ENCODE results near the gene APBA2.
A peak's percentile ranks its signal among the peaks of the same experiment; 100 is the strongest.

Gene APBA2

DNA sequence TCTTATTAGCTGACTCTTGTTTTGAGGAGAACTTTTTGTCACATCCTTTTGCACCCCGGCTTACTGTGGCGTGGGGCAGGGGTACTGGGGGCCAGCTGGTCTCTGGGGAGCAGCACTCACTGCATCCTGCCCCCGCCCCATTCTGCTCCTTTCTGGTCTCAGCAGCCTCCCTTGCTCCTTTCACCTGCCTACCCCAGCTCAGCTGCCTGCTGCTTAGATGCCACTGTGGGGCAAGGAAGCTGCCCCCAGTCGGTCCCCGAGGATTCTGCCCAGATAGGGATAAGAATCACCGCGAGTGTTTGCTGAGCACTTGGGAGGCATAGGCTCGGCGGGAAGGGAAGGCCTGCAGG is 32.0 kb downstream of the APBA2 start:
- DNase-seq = no peak

DNA sequence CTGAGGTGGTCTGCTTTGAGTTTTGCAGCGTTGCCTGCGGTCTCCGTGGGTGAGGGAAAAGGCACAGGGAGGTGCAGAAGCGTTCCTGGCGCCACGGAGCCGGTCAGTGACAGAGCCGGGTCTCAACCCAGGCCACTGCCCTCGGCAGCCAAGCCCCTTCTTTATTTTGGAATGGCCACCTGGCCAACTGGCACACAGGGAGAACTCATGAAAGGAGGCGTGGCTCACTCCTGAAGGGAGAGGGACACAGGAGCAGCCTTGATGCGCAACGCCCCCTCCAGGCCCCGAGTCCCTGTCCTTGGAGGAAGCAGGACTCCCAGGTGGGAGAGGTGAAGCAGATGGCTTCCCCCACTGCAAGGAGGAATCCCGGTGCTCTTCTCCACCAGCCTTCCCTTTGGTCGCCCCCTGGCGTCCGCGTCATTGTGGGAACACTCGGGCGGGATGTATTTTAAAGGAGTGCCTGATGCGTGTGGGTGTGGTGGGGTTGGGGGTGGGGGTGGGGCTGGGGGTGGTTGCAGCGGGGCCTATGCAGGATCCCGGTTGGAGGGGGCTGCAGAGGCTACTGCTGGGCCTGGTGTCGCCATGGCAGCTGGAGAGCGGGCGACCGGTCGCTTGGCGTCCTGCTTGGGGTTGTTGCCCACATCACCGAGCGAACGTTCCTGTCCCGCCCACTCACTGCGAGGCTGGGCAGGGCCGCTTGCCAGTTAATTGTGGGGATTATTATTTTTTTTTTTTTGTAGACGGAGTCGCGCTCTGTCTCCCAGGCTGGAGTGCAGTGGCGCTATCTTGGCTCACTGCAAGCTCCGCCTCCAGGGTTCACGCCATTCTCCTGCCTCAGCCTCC is 32.6 kb downstream of the APBA2 start:
- no peak for DNase-seq

DNA sequence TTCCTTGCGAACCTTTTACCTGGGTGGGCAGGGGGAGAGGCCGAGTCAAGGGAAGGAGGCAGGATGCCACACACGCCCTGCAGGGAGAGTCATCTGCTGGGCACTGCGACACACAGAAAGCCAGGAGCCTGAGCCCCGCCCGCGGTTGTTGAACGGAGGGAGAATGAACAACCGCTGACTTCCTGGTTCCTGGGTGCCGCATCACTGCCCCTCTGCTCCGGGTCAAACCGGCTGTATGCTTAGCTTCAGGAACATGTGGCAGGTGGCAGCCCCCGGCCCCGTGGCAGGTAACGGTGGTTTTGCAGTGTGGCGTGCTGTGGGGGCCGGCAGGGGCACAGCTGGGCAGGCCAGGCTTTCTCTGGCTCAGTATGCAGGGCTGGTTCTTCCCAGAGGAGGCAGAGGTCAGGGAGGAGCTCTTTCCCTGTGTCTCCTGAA is 33.4 kb downstream of the APBA2 start:
- DNase-seq = peak; percentile 38

DNA sequence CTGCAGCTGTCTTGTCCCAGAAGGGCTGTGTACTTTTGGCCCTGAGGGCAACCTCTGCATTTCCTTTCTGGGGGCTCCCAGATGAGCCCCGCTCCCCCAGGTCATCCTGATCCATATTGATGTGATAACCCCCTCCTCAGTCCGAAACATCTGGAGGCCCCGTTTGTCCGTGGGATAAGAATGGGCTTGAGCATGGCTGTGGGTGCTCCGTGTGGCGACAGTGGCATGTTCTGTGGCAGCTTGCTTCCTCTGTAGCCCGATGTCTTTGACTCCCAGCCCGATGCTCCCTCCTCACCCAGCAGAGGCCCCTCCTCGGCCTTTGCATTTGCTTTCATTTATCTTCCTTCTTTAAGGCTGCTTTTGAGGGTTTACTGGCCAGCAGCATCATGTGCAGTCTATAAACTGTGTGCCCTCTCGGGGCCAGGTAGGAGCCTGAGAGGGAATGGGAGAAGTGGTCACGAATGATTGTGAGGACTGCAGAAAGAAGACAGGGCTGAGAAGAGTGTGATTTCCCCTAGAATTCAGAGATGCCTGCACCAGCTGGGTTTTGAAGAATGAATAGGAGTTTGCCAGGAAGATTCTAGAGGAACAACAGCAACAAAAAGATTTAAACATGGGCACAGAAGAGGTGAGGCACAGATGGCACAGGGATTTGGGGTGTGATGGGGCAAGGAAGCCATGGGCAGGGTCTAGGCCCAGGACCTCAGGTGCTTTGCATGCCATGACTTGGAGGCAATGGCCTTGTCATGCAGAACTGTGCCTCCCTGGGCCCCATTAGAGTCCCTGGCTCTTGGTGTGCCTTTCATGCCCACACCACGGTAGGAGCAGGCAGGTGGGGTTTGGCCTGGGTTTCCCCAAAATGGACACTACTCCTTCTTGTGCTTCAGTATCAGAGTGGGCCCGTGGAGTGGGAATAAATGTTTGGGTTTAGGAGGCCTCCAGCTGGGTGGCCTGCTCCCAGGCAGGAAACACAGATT is 34.2 kb downstream of the APBA2 start:
- DNase-seq = no peak

DNA sequence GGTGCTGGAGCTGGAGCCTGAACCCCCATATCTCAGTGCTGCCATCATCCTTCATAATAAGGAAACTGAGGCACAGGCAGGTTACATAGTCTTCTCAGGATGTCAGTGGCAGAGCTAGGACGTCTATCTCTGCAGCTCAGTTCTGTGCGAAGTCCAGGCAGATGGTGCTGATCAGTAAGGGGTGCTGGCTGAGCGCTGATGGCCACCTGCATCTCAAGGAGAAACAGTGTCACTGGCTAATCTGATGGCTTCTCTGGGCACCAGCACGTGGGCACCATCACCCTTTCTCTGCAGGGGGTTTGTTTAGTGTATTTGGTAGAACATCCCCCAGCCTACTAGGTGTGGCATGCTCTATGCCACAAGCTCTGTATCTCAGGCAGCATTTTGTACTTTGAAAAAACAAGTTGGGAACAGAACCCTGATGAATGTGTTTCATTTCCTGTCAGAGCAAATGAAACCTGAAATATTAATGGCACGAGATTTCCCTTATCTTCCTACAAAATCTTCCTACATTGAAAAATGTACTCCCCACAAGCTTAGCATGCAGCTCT is 35.1 kb downstream of the APBA2 start:
- DNase-seq = no peak

DNA sequence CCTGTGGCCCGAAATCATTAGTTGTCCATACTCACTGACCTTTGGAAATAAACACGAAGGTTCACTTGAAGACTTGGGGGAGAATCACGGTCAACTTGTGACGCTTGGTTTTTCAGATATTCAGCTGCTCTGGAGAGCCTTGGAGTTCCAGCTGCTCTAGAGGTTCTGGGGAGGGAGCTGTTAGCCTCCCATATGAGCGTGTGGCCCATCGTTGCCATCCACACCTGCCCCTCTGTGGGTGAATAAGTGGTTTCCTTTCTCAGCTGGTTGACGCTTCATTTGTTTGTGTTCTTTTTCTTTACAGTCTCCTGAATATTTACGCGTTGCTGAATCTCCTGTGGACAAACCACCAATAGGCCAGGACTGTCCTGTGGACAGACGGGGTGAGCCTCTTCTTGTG is 35.6 kb downstream of the APBA2 start:
- no peak for DNase-seq

DNA sequence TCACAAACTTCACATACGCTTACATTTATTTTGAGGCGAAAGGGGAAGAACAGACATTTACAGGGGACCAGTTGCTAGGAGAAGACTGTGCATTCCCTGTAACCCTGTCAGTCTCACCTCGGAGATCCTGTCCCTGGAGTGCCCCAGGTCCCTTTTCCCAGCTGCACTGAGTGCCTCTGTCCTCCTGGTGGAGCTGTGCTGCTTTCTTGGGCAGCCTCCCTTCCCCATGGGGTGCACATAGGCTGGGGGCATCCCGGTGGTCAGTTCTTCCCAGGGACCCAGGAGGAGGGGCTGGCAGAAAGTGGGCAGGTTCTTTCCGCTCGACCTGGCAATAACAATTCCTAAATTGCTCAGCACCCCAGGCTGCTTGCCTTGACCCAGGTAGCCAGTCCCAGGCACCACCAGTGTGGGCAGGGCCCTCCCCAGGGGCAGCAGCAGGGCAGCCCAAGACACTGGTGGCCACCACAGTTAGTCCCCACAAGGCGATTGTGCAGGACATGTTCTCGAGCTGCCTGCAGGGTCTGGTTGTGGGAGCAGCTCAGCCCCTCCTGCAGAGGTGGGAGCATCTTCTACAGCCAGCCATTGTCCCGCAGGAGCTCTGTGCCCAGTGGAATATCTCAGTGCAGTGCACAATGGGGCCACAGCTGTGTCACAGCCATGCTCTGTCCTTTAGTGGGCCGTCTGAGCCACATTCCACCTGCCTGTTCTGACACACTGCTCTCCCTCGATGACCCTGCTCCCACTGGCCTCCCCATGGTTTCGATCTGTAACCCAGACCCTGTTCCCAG is 36.3 kb downstream of the APBA2 start:
- DNase-seq = no peak

DNA sequence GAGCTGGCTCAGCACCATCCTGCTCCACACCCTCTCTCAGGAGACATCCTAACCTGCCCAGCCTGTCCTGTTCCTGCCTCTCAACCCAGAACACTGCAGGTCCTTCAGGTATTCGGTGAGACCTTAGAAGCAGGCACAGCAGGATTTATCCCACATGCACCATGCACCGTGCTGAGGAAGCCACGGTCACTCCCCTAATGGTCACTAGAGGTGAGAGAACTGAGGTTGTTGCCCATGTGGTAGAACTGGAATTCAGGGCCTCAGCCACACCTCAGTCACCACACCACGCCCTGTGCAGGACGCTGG is 36.9 kb downstream of the APBA2 start:
- DNase-seq = no peak

DNA sequence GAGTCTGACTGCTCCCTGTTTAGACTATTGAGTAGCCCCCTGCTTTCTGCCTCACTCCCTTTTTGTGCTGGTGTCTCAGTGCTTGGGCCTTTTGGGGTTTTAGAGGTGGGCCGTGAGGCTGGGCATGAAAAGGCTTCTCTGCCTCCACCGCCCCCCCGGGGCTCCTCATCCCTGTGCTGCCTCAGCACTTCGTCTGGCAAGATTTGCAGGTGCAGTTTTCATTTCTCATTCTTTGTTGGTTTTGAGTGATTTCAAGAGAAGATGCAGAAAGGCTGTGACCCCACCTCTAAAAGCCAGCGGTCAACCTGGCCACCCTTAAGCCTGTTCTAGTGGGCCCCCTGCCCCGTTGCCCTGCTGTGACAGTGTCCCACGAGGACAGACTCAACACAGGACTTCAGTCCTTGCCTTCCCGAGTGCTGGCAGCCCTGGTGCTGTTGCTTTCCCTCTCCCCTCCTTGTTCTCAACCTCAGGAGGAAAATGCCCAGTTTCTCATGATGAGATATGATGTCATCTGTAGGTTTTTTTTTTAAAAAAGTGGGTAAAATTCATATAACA is 38.0 kb downstream of the APBA2 start:
- no peak for DNase-seq

DNA sequence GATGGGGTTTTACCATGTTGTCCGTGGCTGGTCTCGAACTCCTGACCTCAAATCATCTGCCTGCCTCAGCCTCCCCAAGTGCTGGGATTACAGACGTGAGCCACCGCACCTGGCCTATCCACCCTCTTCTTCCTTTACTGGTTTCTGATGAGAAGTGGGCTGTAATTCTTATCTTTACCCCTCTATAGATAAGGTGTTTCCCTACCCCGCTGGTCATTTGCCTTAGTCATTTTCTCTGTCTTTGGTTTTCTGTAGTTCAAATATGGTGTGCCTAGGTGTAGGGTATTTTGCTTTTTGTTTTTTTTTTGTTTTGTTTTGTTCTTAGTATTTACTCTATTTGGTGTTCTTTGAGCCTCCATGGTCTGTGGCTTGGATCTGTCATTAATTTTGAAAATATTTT is 41.3 kb downstream of the APBA2 start:
- DNase-seq = no peak

DNA sequence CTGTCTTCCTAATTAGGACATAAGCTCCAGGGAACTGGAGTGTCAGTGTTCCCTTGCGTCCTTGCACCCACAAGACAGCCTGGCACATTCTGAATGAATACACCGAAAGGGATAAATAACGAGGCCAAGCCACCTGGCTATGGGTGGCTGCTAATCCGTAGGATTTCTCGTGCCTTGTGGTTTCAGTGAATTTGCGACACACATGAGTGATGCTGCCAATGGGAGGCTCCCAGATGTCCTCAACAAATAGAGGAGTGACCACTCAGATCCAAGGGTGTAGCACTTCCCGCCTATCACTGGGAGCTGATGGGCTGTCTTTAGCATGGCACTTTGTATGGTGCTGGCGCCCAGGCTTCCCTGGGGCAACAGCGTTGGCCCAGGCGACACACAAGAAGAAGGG is 43.4 kb downstream of the APBA2 start:
- no peak for DNase-seq

DNA sequence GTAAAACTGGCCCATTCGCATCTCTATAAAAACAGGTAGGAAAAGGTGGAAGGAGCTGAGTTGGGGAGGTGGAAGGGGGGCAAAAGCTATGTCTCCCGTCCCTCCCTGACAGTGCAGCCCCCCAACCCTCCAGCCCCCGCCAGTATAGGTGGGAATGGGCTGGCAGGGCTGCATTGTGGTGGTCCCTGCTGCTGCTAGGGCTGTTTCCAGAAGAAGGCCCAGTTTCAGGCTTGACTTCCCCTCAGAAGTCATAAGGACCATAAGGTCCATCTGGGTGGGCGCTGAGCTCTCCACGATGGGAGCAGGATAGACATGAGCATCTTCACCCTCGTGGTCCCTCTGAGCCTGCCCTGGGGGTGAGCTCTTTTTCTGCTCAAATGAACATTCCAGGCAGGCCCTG is 44.2 kb downstream of the APBA2 start:
- DNase-seq = no peak

DNA sequence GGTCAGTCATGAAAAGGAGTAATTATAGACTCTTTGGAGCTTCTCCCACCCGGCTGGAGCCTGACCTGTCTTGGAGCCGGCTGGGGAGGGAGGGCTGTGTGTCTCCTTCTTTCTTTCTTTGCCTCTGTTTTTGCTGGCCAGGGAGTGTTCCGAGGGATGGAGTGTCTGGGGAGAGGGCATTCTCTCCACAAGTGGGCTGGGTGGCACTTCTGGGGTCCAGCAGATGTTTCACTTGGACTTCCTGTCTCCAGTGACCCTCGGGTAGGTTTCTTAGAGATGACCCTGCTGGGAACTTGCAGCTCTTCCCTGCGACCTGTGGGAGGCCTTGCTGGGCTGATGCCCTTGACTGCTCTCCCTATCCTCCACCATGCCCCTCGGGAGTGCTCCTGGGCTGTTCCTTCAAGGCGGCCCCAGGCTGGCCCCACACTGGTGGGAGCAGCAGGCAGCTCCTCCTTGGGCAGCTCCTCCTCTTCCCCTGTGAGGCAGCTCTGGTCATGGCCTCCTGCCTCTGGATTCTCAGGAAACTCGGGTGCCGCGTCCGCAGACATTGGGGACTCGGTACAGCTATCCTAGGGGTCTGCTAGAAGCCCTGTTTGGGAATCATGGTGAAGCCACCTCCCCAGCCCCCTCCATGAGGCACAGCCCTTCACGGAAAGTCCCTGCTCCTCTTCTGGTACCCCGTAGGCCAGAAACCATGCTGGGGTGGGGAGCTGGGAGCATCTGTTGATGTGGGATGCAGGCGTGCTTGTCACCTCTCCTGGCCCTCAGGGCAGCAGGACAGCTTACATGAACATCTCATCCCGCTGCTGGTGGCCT is 44.9 kb downstream of the APBA2 start:
- DNase-seq = no peak

DNA sequence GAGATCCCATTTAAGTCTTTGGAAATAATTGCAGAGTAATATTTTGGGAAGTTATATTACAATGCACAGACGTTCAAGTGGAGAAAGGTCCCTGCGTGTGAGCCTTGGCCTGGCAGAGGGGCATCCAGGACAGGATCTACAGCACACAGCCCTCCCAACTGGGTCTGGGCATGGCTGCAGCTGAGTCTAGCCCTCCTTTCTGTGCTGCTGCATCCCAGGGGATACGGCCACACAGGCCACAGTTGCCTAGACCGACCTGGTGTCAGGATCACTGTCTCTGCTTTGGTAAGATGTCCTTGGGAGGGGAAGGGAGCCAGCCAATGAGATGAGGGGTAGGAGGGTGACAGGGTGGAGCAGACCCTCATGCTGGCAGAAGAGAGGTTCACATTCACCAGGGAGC is 46.1 kb downstream of the APBA2 start:
- DNase-seq = no peak

DNA sequence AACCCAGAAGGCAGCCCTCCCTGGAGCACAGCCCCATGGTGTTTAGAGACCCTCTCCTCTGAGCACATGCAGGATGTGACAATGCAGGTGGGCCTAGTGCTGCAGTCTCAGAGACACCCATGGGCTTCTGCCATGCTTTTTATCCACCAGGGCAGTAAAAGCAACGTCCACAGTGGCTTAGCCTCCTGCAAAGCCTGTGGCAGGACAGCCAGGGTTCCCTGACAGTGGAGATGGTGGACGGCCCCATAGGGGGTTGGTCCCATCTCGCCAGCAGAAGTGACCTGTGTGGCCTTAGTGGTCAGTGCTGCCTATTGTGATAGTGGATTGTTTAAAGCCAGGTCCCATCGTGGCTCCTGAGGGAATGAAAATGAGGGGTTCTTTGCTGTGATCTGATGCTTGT is 46.6 kb downstream of the APBA2 start:
- DNase-seq = no peak

DNA sequence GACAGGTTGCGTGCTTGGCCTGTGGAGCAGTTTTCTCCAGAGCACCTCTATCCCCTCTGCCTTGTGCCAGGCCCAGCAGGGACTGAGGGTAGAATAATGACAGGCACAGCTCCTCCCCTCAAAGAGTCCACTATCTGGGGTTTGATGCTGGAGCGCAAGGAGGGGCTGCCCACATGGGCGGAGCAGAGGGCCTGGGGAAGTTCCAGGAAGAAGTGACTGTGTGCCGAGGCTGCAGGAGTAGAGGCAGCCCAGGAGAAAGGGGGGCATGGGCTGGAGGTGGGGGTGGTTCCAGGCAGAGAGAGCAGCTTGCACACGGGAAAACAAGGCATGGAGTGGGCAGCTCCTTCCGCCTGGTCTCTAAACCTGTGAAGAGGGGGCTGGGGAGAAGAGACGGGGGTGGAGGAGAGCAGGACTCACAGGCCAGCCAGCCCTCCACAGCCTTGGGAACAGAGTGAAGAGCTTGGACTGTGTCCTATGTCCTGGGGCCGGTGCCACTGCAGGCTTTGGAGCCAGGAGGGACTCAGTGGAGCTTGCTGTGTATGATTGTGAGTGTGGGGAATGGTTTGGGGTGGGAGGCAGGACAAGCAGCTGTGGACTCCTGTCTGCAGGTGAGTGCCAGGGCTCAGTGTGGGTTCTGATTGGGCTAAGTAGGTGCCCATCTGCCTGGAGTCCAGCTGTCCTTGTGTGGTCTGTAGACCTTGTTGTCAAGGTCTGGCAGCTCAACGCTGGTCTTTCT is 48.1 kb downstream of the APBA2 start:
- no peak for DNase-seq

DNA sequence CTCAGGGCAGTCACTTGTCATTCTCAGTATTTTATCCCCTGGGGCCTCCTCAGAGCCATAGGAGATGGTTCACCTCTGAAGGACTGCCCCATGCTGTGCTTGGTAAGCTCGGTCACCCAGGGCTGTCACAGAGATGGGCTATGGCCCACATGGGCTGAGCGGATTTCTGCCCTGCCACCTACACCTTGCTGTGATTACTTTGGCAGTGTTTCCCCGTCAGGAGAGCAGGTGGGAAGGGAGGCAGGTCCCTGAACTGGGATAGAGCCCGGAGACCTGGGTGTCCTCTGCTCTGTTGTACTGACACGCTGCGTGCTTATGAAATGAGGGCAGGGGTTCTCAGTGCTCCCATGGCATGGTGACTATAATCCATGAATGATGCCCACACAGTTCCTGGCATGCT is 48.9 kb downstream of the APBA2 start:
- DNase-seq = no peak

DNA sequence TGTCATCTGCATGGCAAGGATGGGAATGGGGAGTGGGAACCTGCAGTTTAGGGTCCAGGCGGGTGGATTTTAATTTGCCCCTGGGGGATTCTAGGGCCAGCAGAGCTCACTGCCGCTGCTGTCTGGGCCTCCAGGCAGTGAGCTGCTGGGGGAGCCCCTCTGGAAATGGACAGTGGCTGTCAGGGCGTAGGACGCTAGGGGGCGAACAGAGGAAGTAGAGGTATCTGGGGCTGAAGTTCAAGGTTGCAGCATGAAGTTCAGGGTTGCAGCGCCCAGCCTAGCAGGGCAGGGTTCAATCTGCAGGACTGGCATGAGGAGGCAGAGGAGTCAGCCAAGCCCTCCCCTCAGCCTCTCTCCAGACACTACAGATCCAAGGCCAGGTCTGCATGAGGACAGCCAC is 49.5 kb downstream of the APBA2 start:
- peak; percentile 38 for DNase-seq

DNA sequence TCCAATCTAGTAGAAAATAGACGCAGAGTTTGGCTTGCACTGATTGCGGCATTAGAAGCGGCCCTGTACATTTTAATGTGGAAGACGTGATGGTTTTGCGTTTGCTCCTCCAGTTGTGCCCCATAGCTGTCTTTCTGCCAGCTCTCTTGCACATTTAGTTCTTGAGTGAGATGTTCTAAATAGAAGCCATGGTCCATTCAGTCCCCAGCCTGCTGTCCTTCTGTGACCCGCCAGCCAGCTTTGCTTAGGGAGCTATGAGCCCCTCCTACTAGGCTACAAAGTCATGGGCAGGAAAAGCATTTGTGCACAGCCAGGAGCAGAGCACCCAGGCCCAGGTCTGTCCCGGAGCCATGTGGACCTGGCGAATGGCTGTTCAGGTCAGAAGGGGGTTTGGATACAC is 50.3 kb downstream of the APBA2 start:
- DNase-seq = no peak

DNA sequence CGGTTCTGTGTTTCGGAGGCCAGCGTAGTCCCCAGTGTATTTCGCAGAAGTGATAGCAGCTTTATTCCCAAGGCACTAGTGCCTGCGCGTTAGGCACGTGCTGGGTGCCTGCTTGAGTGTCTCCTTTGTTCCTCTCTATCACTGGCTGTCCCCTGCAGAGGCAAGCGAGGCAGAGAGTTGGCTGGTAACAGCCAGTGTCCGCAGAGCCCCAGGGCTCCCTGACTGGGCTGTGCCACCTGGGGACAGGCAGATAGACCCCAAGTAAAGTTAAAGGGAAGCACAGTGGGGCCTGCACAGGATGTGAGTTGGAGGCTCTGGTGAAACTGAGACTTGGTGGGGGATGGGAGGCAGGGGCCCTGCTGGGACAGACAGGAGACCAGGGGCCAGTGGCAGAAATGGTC is 50.7 kb downstream of the APBA2 start:
- DNase-seq = no peak

DNA sequence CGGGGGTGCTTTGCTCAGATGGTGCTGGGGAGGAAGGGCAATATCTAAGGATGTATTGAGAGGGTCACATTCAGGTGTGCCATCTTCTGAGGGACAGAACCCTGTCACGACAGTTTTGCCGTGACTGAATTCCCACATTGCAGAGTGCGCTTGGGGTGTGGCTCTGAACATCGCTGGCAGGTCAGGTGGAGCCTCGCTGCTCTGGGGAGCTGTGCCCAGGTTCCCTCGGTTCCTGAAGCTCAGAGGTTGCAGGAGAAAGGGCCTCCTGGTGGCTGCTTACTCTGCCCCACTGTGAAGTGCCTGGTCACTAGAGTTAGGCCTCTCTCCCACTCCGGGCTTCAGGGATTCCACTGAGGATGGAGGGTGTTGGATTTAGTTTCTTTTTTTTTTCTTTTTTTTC is 51.5 kb downstream of the APBA2 start:
- DNase-seq = no peak
